ENCODE results near the gene PRPF19. TPM values are rescaled to one million over a fixed set of nuclear protein-coding genes. Genes with fewer than 3 reads are reported as not detected.

Gene PRPF19
- total and polyA plus RNA-seq, 9 of the 15 experiments (the other 6 are each of a cell fraction or from before 2014, with no cell fraction given), result 9.4 to 212 (median 73.2) TPM

- no peak for TF ChIP-seq PRPF4 (IDR thresholded peaks at IDR 0.05; ENCODE audit: insufficient read depth, low read depth, low read length, poor library complexity, severe bottlenecking)
These were observed 58.5 kb downstream of the PRPF19 start (continued) for GRCh38 chr11:60847896-60848295.

DNA sequence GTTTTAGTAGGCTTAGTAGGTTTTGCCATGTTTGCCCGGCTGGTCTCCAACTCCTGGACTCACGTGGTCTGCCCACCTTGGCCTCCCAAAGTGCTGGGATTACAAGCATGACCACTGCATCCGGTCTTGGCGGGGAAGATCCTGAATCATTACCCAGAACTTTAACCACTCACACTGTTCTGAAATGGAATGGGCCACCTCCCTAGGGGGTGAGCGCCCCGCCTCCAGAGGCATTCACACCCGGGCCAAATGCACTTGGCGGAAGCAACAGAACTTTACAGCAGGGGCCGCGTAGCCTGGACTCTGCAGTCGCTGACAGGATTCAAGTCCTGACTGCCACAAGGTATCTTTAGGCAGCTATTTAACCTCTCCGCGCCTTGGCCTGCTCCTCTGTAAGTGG lies 59.1 kb downstream of the PRPF19 start:
- H3K4me3 ChIP-seq, result no peak overlapping the region
- ATAC-seq (no peak), FAIRE-seq (no peak), DNase-seq (ENCODE audit: extremely low read depth in 1 of 4, low spot score in 3 of 4) (no peak)
- H3K27me3 ChIP-seq (ENCODE audit: control insufficient read depth in 2 of 2, insufficient read depth in 2 of 2, low read length in 2 of 2), result no peaks in the 10 kb centered on the region
- no peak overlapping the region for H3K27ac ChIP-seq (ENCODE audit: extremely low read depth, low read depth, low read length)
- H4K20me1 ChIP-seq (replicated peaks; ENCODE audit: control insufficient read depth, insufficient read depth, low read length), result peaks cover 3% of the 10 kb centered on the region; the same call in 1 of the 2 replicates
- H2AFZ ChIP-seq (ENCODE audit: low read depth, low read length), result no peak overlapping the region
- no peak overlapping the region for H3K4me2 ChIP-seq (ENCODE audit: insufficient read depth, low read length)
- H3K9me1 ChIP-seq (ENCODE audit: control insufficient read depth, insufficient read depth, low read length), result peaks cover 3% of the 10 kb centered on the region
- peak overlapping the region in 1 of 2 experiments; percentile 69; a peak in 1 of 4 replicates for H3K9ac ChIP-seq (ENCODE audit: insufficient read depth in 1 of 2, low read depth in 2 of 2, low read length in 2 of 2)
- in situ Hi-C loops (cut with MboI), result no loop called here
- peaks cover 50% of the 10 kb centered on the region for H3K79me2 ChIP-seq (ENCODE audit: control insufficient read depth, insufficient read depth, low read length)
- peaks cover 16 to 39% of the 10 kb centered on the region in 2 experiments for H3K4me1 ChIP-seq (replicated peaks in 1 of 2; ENCODE audit: control insufficient read depth in 2 of 2, insufficient read depth in 2 of 2, low read length in 2 of 2)
- intact Hi-C loops (cut with micrococcal nuclease), result no loop called here
- WGBS (ENCODE audit: insufficient coverage, low coverage, missing lambda C conversion rate), result 83% methylated on average over 13 of the region's 13 CpGs
- TF ChIP-seq HINFP (tag; conservative IDR thresholded peaks at IDR 0.05; ENCODE audit: low read depth) (no peak), TCFL5 (CRISPR knock-in tag; conservative IDR thresholded peaks at IDR 0.05) (no peak), NUFIP1 (IDR thresholded peaks at IDR 0.05; ENCODE audit: partially characterized antibody) (no peak), ZNF212 (CRISPR knock-in tag; IDR thresholded peaks at IDR 0.05) (no peak), YY1 (IDR thresholded peaks at IDR 0.05; ENCODE audit: borderline replicate concordance in 1 of 3, control insufficient read depth in 1 of 3, extremely low read depth in 1 of 3, insufficient read depth in 3 of 3, insufficient read length in 1 of 3, insufficient replicate concordance in 2 of 3, low read depth in 1 of 3, low read length in 2 of 3) (no peak), DMBX1 (CRISPR knock-in tag; IDR thresholded peaks at IDR 0.05; ENCODE audit: borderline replicate concordance) (no peak), SPI1 (IDR thresholded peaks at IDR 0.05; ENCODE audit: borderline replicate concordance, low read depth, low read length) (no peak), ZFP1 (CRISPR knock-in tag; IDR thresholded peaks at IDR 0.05) (no peak), RBFOX2 (IDR thresholded peaks at IDR 0.05; ENCODE audit: low read depth, low read length) (no peak)
- ChIA-PET POLR2A (interaction anchor here (1.3 to 1.4 kb wide), 2 partner anchors 11 to 15 kb away, joined by 4 to 5 read pairs; no protein-coding TSS in a partner anchor), CTCF (ENCODE audit: low intra/inter-chr PET ratio) (no interaction called here)
- H3K36me3 ChIP-seq (ENCODE audit: control insufficient read depth, insufficient read depth, low read length), result peaks cover 76% of the 10 kb centered on the region
- H3K9me3 ChIP-seq (replicated peaks; ENCODE audit: control insufficient read depth, insufficient read depth, low read depth, low read length), result no peaks in the 10 kb centered on the region
- BruUV-seq (replicated peaks), result no TSS peak
